SJCRH30 (cell line): Measurements from ENCODE around the gene HAUS8. TPM values are rescaled to one million over a fixed set of nuclear protein-coding genes. Genes with fewer than 3 reads are reported as not detected.
"Not testable (repeated sequence)": the region's sequence is repeated elsewhere in the genome, so short reads cannot be mapped to it uniquely, and the experiment has no call there.

Source experiments
- DNase-seq, 2 experiments: peaks; one replicate each; pipeline ENCODE4 v3.0.0-alpha.2; 2015 to 2020
- H3K27ac ChIP-seq: fragments of 250-450 bp; sonication (Bioruptor Pico); 2 replicates; pipeline ENCODE4 v1.5.1; 2020; ENCODE audit warnings: mild to moderate bottlenecking, moderate library complexity
- H3K27me3 ChIP-seq: fragments of 250-450 bp; sonication (Bioruptor Pico); 2 replicates; pipeline ENCODE4 v1.5.1; 2020; ENCODE audit warnings: mild to moderate bottlenecking, moderate library complexity
- H3K36me3 ChIP-seq: fragments of 250-450 bp; sonication (Bioruptor Pico); 2 replicates; pipeline ENCODE4 v1.5.1; 2020; ENCODE audit warnings: mild to moderate bottlenecking, moderate library complexity
- H3K4me1 ChIP-seq: fragments of 250-450 bp; sonication (Bioruptor Pico); 2 replicates; pipeline ENCODE4 v1.5.1; 2020; ENCODE audit warnings: mild to moderate bottlenecking, moderate library complexity
- H3K4me3 ChIP-seq: fragments of 250-450 bp; sonication (Bioruptor Pico); 2 replicates; pipeline ENCODE4 v1.5.1; 2020; ENCODE audit warnings: mild to moderate bottlenecking, moderate library complexity
- H3K9me3 ChIP-seq: fragments of 250-450 bp; sonication (Bioruptor Pico); replicated peaks from 2 replicates; pipeline ENCODE4 v1.5.1; 2020; ENCODE audit warnings: mild to moderate bottlenecking, moderate library complexity
- total RNA-seq: library from RNA; depleted of rRNA; stranded (reverse); fragments of >200 nt; shearing (Covaris generic); gene quantifications from 2 replicates; pipeline ENCODE4 v1.2.3, GENCODE V29; 2014

The HAUS8 gene
- total RNA-seq, 1 experiment from 2014 or later, result 23.9 TPM

- Histone ChIP-seq H3K9me3 (no peaks in the 10 kb centered on the region), H3K36me3 (peaks cover 21% of the 10 kb centered on the region), H3K27ac (no peak overlapping the region), H3K4me3 (no peak overlapping the region), H3K4me1 (peaks cover 17% of the 10 kb centered on the region), H3K27me3 (no peaks in the 10 kb centered on the region)
- no peak for DNase-seq
Measured at GRCh38 chr19:17109300-17109699, 34.0 kb upstream of the HAUS8 start.

GRCh38 chr19:17108453-17108784 lies 33.2 kb upstream of the HAUS8 start:
- Histone ChIP-seq H3K9me3 (no peaks in the 10 kb centered on the region), H3K27ac (peak overlapping the region; percentile 82), H3K4me1 (peaks cover 17% of the 10 kb centered on the region), H3K4me3 (no peak overlapping the region), H3K36me3 (peaks cover 21% of the 10 kb centered on the region), H3K27me3 (no peaks in the 10 kb centered on the region)
- DNase-seq, result no peak

- Histone ChIP-seq H3K9me3 (no peaks in the 10 kb centered on the region), H3K4me1 (peaks cover 17% of the 10 kb centered on the region), H3K36me3 (peaks cover 28% of the 10 kb centered on the region), H3K27ac (peak overlapping the region; percentile 82), H3K27me3 (no peaks in the 10 kb centered on the region), H3K4me3 (no peak overlapping the region)
- DNase-seq, result peak; percentile 87 to 90
Measured at GRCh38 chr19:17107546-17108452, 32.5 kb upstream of the HAUS8 start.

- H3K4me1 ChIP-seq, result peaks cover 17% of the 10 kb centered on the region
- H3K4me3 ChIP-seq, H3K9me3 ChIP-seq, H3K27me3 ChIP-seq, DNase-seq: not testable (repeated sequence)
- H3K36me3 ChIP-seq, result peaks cover 35% of the 10 kb centered on the region
- H3K27ac ChIP-seq, result peak overlapping the region; percentile 82
Measured at GRCh38 chr19:17106964-17107363, 31.7 kb upstream of the HAUS8 start.

GRCh38 chr19:17105556-17105955 lies 30.3 kb upstream of the HAUS8 start:
- no peak overlapping the region for H3K4me3 ChIP-seq
- H3K36me3 ChIP-seq, result peaks cover 36% of the 10 kb centered on the region
- H3K9me3 ChIP-seq, result no peaks in the 10 kb centered on the region
- no peak for DNase-seq
- H3K27ac ChIP-seq, result no peak overlapping the region
- no peaks in the 10 kb centered on the region for H3K27me3 ChIP-seq
- peaks cover 17% of the 10 kb centered on the region for H3K4me1 ChIP-seq

- H3K27ac ChIP-seq, result no peak overlapping the region
- H3K4me3 ChIP-seq, result no peak overlapping the region
- H3K4me1 ChIP-seq, result peaks cover 17% of the 10 kb centered on the region
- H3K9me3 ChIP-seq, result no peaks in the 10 kb centered on the region
- no peak for DNase-seq
- peaks cover 39% of the 10 kb centered on the region for H3K36me3 ChIP-seq
- no peaks in the 10 kb centered on the region for H3K27me3 ChIP-seq
Measured at GRCh38 chr19:17104679-17105078, 29.4 kb upstream of the HAUS8 start.

GRCh38 chr19:17103177-17103576 lies 27.9 kb upstream of the HAUS8 start:
- Histone ChIP-seq H3K4me3 (no peak overlapping the region), H3K9me3 (no peaks in the 10 kb centered on the region), H3K27ac (no peak overlapping the region), H3K27me3 (no peaks in the 10 kb centered on the region), H3K4me1 (peaks cover 11% of the 10 kb centered on the region), H3K36me3 (peaks cover 44% of the 10 kb centered on the region)
- DNase-seq, result peak; percentile 48 to 73

GRCh38 chr19:17101686-17102628 lies 26.7 kb upstream of the HAUS8 start:
- H3K4me3 ChIP-seq, result no peak overlapping the region

GRCh38 chr19:17098326-17098725 lies 23.1 kb upstream of the HAUS8 start:
- no peak for DNase-seq
- no peaks in the 10 kb centered on the region for H3K4me1 ChIP-seq
- H3K36me3 ChIP-seq, result peaks cover 32% of the 10 kb centered on the region
- H3K27me3 ChIP-seq, result no peaks in the 10 kb centered on the region
- H3K4me3 ChIP-seq, result no peak overlapping the region
- no peak overlapping the region for H3K27ac ChIP-seq
- H3K9me3 ChIP-seq, result no peaks in the 10 kb centered on the region

More at GRCh38 chr19:17101686-17102628, 26.7 kb upstream of the HAUS8 start:
- H3K27me3 ChIP-seq, result no peaks in the 10 kb centered on the region
- no peaks in the 10 kb centered on the region for H3K9me3 ChIP-seq
- peaks cover 44% of the 10 kb centered on the region for H3K36me3 ChIP-seq
- no peaks in the 10 kb centered on the region for H3K4me1 ChIP-seq
- DNase-seq, result no peak
- H3K27ac ChIP-seq, result no peak overlapping the region

- Histone ChIP-seq H3K4me1 (no peaks in the 10 kb centered on the region), H3K4me3 (no peak overlapping the region), H3K27me3 (no peaks in the 10 kb centered on the region), H3K36me3 (peaks cover 26% of the 10 kb centered on the region), H3K27ac (no peak overlapping the region), H3K9me3 (no peaks in the 10 kb centered on the region)
- no peak for DNase-seq
Measured at GRCh38 chr19:17097593-17098126, 22.4 kb upstream of the HAUS8 start.

- Histone ChIP-seq H3K4me3 (no peak overlapping the region), H3K9me3 (no peaks in the 10 kb centered on the region), H3K27ac (no peak overlapping the region), H3K27me3 (no peaks in the 10 kb centered on the region), H3K4me1 (0 out of 2 replicates have a peak, but pooled peaks cover under 1% of the 10 kb centered on the region), H3K36me3 (peaks cover 8% of the 10 kb centered on the region)
- no peak for DNase-seq
Measured at GRCh38 chr19:17095141-17095919, 20.1 kb upstream of the HAUS8 start.

GRCh38 chr19:17094694-17095093 lies 19.4 kb upstream of the HAUS8 start:
- H3K27me3 ChIP-seq, H3K9me3 ChIP-seq, H3K4me1 ChIP-seq, H3K36me3 ChIP-seq, H3K27ac ChIP-seq, H3K4me3 ChIP-seq, DNase-seq: not testable (repeated sequence)

GRCh38 chr19:17092696-17093095 lies 17.4 kb upstream of the HAUS8 start:
- no peak for DNase-seq
- Histone ChIP-seq H3K36me3 (no peaks in the 10 kb centered on the region), H3K4me1 (peaks cover 6% of the 10 kb centered on the region), H3K9me3 (no peaks in the 10 kb centered on the region), H3K27me3 (no peaks in the 10 kb centered on the region), H3K4me3 (no peak overlapping the region), H3K27ac (no peak overlapping the region)

- peaks cover 6% of the 10 kb centered on the region for H3K4me1 ChIP-seq
- H3K36me3 ChIP-seq, result no peaks in the 10 kb centered on the region
- no peaks in the 10 kb centered on the region for H3K9me3 ChIP-seq
- DNase-seq, result no peak
- H3K4me3 ChIP-seq, result no peak overlapping the region
- no peaks in the 10 kb centered on the region for H3K27me3 ChIP-seq
- H3K27ac ChIP-seq, result no peak overlapping the region
Measured at GRCh38 chr19:17091758-17092333, 16.6 kb upstream of the HAUS8 start.
